Measurements from ENCODE around the gene SH3RF1. TPM values are rescaled to one million over a fixed set of nuclear protein-coding genes. Genes with fewer than 3 reads are reported as not detected.

Gene SH3RF1
- total and polyA plus RNA-seq, 2 of the 8 experiments (the other 6 are each of a cell fraction or from before 2014, with no cell fraction given): 6.9 to 15.1 TPM

DNA sequence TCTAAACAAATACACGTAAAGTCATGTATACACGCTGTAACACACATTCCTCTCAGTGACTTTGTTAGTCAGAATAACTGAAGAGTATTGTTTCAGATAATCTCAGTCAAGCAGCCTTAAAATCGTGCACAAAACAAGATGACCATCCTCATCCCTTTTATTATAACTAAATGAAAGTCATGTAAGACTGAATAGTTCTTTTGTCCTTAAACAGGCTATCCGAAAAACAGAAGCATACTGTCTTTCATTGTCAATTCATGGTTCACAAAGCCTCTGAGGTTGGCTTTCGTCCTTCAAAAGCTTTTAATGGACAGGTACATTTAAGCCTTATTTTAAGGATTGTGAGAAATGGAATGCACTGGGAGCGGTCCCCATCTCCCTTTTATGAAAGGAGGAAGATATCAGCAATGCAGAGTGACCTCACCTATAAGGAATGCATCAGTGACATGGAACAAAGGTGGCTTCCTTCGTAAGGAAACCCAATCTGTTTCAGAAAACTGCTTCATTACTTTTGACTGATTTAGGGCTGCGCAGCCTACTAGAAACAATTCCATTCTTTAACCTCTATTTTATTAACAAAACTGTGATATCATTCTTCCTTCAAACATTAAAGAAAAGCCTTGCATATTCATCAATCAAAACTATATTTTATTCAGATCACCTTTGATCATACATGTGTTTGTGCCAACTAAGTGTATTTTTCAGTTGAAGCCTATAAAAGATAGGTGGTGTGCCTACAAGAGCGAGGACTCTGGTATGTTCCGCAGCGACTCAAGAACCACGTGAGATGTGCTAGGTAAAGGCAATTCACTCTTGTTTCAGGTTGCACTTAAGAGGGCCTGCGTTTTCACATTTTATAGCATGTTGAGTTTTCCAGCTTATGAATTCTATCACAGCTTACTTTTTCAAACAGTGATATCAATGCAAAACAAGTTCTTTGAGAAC lies 19.2 kb downstream of the SH3RF1 start (continued):
- TF ChIP-seq RFX5 (IDR thresholded peaks at IDR 0.05; ENCODE audit: borderline replicate concordance, low read depth, low read length) (no peak), CHD1 (IDR thresholded peaks at IDR 0.05; ENCODE audit: low read depth, low read length) (no peak), CTBP2 (IDR thresholded peaks at IDR 0.05; ENCODE audit: borderline replicate concordance, insufficient read depth, insufficient read length, low read length) (no peak), SP1 (IDR thresholded peaks at IDR 0.05; ENCODE audit: low read depth, low read length) (0 out of 2 replicates have a peak, but pooled peaks have one; percentile 16), CBX8 (IDR thresholded peaks at IDR 0.05; ENCODE audit: borderline replicate concordance, low read depth, low read length) (no peak), TEAD4 (IDR thresholded peaks at IDR 0.05; ENCODE audit: low read depth, low read length) (peak; percentile 85), SUZ12 (IDR thresholded peaks at IDR 0.05; ENCODE audit: low read length) (no peak), TAF1 (IDR thresholded peaks at IDR 0.05; ENCODE audit: low read depth, low read length) (no peak), TBP (IDR thresholded peaks at IDR 0.05; ENCODE audit: low read depth, low read length) (no peak), BCL11A (IDR thresholded peaks at IDR 0.05; ENCODE audit: low read depth in 2 of 2, low read length in 2 of 2) (no peak), TCF12 (IDR thresholded peaks at IDR 0.05; ENCODE audit: low read depth, low read length) (no peak), KDM1A (IDR thresholded peaks at IDR 0.05; ENCODE audit: borderline replicate concordance, low read length) (no peak), JUN (IDR thresholded peaks at IDR 0.05; ENCODE audit: low read depth, low read length) (peak; percentile 88), POU5F1 (IDR thresholded peaks at IDR 0.05; ENCODE audit: low read depth, low read length) (no peak), SIN3A (conservative IDR thresholded peaks at IDR 0.05 in 1 of 2, IDR thresholded peaks at IDR 0.05 in 1 of 2; ENCODE audit: low read depth in 1 of 2, low read length in 2 of 2) (no peak), NANOG (IDR thresholded peaks at IDR 0.05; ENCODE audit: insufficient read depth, low read depth, low read length, poor library complexity, severe bottlenecking) (no peak), SP4 (IDR thresholded peaks at IDR 0.05; ENCODE audit: low read length) (no peak)
- TF ChIP-seq, protein P1, sequence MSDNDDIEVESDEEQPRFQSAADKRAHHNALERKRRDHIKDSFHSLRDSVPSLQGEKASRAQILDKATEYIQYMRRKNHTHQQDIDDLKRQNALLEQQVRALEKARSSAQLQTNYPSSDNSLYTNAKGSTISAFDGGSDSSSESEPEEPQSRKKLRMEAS (IDR thresholded peaks at IDR 0.05): no peak
- TF ChIP-seq, protein P2, sequence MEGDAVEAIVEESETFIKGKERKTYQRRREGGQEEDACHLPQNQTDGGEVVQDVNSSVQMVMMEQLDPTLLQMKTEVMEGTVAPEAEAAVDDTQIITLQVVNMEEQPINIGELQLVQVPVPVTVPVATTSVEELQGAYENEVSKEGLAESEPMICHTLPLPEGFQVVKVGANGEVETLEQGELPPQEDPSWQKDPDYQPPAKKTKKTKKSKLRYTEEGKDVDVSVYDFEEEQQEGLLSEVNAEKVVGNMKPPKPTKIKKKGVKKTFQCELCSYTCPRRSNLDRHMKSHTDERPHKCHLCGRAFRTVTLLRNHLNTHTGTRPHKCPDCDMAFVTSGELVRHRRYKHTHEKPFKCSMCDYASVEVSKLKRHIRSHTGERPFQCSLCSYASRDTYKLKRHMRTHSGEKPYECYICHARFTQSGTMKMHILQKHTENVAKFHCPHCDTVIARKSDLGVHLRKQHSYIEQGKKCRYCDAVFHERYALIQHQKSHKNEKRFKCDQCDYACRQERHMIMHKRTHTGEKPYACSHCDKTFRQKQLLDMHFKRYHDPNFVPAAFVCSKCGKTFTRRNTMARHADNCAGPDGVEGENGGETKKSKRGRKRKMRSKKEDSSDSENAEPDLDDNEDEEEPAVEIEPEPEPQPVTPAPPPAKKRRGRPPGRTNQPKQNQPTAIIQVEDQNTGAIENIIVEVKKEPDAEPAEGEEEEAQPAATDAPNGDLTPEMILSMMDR (IDR thresholded peaks at IDR 0.05; ENCODE audit: control extremely low read depth in 1 of 3, insufficient read depth in 1 of 3, low read depth in 1 of 3, low read length in 3 of 3): no peak
- TF ChIP-seq, protein P3, sequence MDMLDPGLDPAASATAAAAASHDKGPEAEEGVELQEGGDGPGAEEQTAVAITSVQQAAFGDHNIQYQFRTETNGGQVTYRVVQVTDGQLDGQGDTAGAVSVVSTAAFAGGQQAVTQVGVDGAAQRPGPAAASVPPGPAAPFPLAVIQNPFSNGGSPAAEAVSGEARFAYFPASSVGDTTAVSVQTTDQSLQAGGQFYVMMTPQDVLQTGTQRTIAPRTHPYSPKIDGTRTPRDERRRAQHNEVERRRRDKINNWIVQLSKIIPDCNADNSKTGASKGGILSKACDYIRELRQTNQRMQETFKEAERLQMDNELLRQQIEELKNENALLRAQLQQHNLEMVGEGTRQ (IDR thresholded peaks at IDR 0.05; ENCODE audit: low read length): no peak
